Lower leg skin (tissue), 3 donors: ENCODE results near the gene SELENOO.

Experiments used
- POLR2A ChIP-seq, 2 donors: fragments of 450-650 bp; IDR thresholded peaks; one replicate each; pipeline ENCODE4 v1.6.1; 2016 to 2017; ENCODE audit warnings: antibody characterized with exemption in 2 of 2, mild to moderate bottlenecking in 1 of 2, moderate library complexity in 1 of 2
- TF ChIP-seq, protein P1 (sequence below), 3 donors: fragments of 450-650 bp; IDR thresholded peaks; one replicate each; pipeline ENCODE4 v1.5.1; 2016; ENCODE audit warnings: antibody characterized with exemption in 3 of 3, mild to moderate bottlenecking in 3 of 3, moderate library complexity in 2 of 3

DNA sequence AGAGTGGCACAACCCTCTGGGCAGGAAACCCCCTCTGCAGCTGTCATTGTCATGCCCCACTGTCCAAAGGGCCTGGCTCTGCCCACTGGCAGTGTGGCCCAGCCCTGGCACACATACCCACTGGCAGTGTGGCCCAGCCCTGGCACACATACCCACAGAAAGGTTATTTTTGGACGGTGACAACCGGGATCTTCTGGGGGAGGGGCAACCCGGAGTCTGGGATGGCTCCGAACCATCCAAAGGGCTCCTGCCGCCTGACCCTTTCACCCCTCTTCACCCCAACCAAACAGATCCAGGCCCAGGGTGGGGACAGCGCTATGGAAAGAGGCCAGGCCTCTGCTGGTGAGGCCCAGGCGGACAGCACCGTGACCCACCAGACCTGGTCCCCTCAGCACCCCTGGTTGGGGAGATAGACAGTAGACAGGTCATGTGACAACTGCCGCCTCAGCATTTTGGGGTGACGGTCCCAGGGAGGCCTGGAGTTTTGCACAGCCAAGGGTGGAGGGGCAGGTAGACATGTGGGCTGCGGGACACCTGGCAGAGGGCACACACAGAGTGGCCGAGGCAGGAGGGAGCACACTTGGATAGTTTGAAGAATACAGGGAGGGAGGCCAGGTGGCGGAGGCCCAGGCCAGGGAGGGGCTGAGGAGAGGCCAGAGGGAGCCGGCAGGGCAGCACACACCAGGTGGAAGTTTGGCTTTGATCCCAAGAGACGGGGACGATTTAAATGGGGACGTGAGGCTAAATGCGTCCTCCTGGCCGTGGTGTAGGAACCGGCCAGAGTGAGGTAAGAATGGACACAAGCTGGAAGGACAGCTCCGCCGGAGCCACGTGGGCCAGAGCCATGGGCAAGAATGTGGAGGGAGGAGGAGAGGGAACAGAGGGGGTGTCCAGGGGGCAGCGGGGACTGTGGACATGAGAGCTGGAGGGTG lies 57.8 kb downstream of the SELENOO start:
- TF ChIP-seq, protein P1, sequence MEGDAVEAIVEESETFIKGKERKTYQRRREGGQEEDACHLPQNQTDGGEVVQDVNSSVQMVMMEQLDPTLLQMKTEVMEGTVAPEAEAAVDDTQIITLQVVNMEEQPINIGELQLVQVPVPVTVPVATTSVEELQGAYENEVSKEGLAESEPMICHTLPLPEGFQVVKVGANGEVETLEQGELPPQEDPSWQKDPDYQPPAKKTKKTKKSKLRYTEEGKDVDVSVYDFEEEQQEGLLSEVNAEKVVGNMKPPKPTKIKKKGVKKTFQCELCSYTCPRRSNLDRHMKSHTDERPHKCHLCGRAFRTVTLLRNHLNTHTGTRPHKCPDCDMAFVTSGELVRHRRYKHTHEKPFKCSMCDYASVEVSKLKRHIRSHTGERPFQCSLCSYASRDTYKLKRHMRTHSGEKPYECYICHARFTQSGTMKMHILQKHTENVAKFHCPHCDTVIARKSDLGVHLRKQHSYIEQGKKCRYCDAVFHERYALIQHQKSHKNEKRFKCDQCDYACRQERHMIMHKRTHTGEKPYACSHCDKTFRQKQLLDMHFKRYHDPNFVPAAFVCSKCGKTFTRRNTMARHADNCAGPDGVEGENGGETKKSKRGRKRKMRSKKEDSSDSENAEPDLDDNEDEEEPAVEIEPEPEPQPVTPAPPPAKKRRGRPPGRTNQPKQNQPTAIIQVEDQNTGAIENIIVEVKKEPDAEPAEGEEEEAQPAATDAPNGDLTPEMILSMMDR (IDR thresholded peaks at IDR 0.05), result no peak
- no peak for TF ChIP-seq POLR2A (IDR thresholded peaks at IDR 0.05)
